ENCODE data around the gene ECI2.

DNA sequence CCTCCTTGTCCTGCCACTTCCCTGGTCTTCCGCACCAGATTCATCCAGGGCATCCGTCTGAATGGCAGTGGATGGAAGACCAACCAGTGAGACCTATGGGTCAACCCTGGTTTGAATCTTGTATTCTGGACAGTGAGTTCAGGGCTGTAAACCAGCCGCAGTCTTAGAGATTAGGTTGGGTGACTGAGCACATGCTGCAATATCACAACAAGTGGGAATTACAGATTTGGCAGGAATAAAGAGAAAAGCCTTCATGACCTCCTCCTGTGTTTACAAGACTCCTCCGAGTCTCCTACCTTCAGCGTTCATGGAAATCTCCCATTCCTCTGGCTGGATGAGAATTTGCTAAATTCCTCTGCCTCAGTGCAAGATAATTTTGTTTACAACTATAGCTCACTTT is 9.9 kb downstream of the ECI2 start:
- no peak for TF ChIP-seq POLR2A (IDR thresholded peaks at IDR 0.05)
- TF ChIP-seq, protein P1, sequence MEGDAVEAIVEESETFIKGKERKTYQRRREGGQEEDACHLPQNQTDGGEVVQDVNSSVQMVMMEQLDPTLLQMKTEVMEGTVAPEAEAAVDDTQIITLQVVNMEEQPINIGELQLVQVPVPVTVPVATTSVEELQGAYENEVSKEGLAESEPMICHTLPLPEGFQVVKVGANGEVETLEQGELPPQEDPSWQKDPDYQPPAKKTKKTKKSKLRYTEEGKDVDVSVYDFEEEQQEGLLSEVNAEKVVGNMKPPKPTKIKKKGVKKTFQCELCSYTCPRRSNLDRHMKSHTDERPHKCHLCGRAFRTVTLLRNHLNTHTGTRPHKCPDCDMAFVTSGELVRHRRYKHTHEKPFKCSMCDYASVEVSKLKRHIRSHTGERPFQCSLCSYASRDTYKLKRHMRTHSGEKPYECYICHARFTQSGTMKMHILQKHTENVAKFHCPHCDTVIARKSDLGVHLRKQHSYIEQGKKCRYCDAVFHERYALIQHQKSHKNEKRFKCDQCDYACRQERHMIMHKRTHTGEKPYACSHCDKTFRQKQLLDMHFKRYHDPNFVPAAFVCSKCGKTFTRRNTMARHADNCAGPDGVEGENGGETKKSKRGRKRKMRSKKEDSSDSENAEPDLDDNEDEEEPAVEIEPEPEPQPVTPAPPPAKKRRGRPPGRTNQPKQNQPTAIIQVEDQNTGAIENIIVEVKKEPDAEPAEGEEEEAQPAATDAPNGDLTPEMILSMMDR (IDR thresholded peaks at IDR 0.05) = no peak
- no peak for TF ChIP-seq EP300 (IDR thresholded peaks at IDR 0.05)

All from ovary (tissue), 3 donors.